DMS53 treated with DMSO at 0.1 percent for 48 hours (cell line): ENCODE measurements around the gene SMTN.
"Not testable (repeated sequence)": the region's sequence is repeated elsewhere in the genome, so short reads cannot be mapped to it uniquely, and the experiment has no call there.

Source experiments
- DNase-seq: peaks from one replicate; lab custom pipeline; 2025; ENCODE audit not compliant: unreplicated experiment; lab: John Stamatoyannopoulos, UW

Gene SMTN

GRCh38 chr22:31069691-31070314, 11.3 kb upstream of the SMTN start:
- DNase-seq = not testable (repeated sequence)

- DNase-seq = not testable (repeated sequence)
These were observed 8.0 kb upstream of the SMTN start for GRCh38 chr22:31073125-31073524.

GRCh38 chr22:31073545-31074145, 7.5 kb upstream of the SMTN start:
- DNase-seq = not testable (repeated sequence)

- no peak for DNase-seq
These were observed 5.2 kb upstream of the SMTN start for GRCh38 chr22:31075961-31076360.

- DNase-seq = peak; percentile 10
These were observed 3.4 kb upstream of the SMTN start for GRCh38 chr22:31077681-31078080.

- DNase-seq = peak; percentile 4
These were observed 2.7 kb upstream of the SMTN start for GRCh38 chr22:31078389-31078788.

GRCh38 chr22:31079095-31079642, 1.9 kb upstream of the SMTN start:
- peak; percentile 82 for DNase-seq

- DNase-seq = no peak
These were observed 812 bp upstream of the SMTN start for GRCh38 chr22:31080164-31080847.

GRCh38 chr22:31081963-31082605, 966 bp downstream of the SMTN start:
- DNase-seq = no peak

- DNase-seq = no peak
These were observed 1.7 kb downstream of the SMTN start for GRCh38 chr22:31082606-31083376.

GRCh38 chr22:31083377-31083768, 2.3 kb downstream of the SMTN start:
- peak; percentile 2 for DNase-seq

GRCh38 chr22:31083923-31084810, 3.0 kb downstream of the SMTN start:
- no peak for DNase-seq

- DNase-seq = no peak
These were observed 3.8 kb downstream of the SMTN start for GRCh38 chr22:31084811-31085492.

GRCh38 chr22:31085493-31085824, 4.3 kb downstream of the SMTN start:
- no peak for DNase-seq

GRCh38 chr22:31085928-31086327, 4.8 kb downstream of the SMTN start:
- DNase-seq = no peak

GRCh38 chr22:31086703-31087330, 5.7 kb downstream of the SMTN start:
- DNase-seq = no peak

GRCh38 chr22:31087744-31088215, 6.7 kb downstream of the SMTN start:
- no peak for DNase-seq

GRCh38 chr22:31088233-31088986, 7.3 kb downstream of the SMTN start:
- DNase-seq = no peak
